ENCODE data around the gene WASL.

GRCh38 chr7:123770378-123770777, 21.6 kb upstream of the WASL start:
- TF ChIP-seq CTCF (conservative IDR thresholded peaks at IDR 0.05; ENCODE audit: low read depth, low read length) (no peak), EZH2phosphoT487 (IDR thresholded peaks at IDR 0.05; ENCODE audit: borderline replicate concordance, low read length) (no peak)
